ENCODE measurements around the gene MARVELD1. TPM values are rescaled to one million over a fixed set of nuclear protein-coding genes. Genes with fewer than 3 reads are reported as not detected.
"Not testable (repeated sequence)": the region's sequence is repeated elsewhere in the genome, so short reads cannot be mapped to it uniquely, and the experiment has no call there.

MARVELD1 gene
- total RNA-seq, 1 experiment from 2014 or later: 40.1 TPM

DNA sequence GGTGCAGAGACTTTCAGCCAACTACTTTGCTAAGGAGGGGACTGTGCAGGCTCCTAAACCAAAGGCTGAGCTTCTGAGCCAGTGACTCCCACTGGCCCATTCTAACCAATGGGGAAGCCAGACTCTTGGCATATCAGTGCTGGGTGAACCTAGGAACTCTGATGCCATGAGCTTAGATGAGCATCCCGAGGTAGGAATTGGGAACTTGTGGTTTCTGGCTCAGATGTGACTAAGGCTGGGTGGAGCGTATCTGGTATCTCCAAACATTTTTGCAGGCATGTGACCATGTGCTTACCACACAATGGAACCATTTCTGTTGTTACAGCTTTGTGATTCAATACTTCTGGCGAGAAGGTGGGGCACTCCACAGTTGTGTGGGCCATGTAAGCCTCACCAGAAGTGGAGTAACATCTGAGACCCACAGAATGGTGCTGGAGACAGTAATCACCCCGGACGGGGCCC, 23.9 kb upstream of the MARVELD1 start:
- H3K27ac ChIP-seq: peak overlapping the region; percentile 77
- no peak overlapping the region for H3K4me2 ChIP-seq
- H3K27me3 ChIP-seq (ENCODE audit: insufficient read depth, low read depth): no peaks in the 10 kb centered on the region
- H3F3A ChIP-seq (ENCODE audit: insufficient read depth, low read depth): peaks cover 31% of the 10 kb centered on the region
- no peak overlapping the region for H3K4me3 ChIP-seq
- H3K4me1 ChIP-seq (replicated peaks; ENCODE audit: insufficient read depth): peaks cover 39% of the 10 kb centered on the region
- no peaks in the 10 kb centered on the region for H3K9me2 ChIP-seq (ENCODE audit: insufficient read depth)
- TF ChIP-seq EZH2 (IDR thresholded peaks at IDR 0.05; ENCODE audit: low read depth): no peak
- TF ChIP-seq, protein P1, sequence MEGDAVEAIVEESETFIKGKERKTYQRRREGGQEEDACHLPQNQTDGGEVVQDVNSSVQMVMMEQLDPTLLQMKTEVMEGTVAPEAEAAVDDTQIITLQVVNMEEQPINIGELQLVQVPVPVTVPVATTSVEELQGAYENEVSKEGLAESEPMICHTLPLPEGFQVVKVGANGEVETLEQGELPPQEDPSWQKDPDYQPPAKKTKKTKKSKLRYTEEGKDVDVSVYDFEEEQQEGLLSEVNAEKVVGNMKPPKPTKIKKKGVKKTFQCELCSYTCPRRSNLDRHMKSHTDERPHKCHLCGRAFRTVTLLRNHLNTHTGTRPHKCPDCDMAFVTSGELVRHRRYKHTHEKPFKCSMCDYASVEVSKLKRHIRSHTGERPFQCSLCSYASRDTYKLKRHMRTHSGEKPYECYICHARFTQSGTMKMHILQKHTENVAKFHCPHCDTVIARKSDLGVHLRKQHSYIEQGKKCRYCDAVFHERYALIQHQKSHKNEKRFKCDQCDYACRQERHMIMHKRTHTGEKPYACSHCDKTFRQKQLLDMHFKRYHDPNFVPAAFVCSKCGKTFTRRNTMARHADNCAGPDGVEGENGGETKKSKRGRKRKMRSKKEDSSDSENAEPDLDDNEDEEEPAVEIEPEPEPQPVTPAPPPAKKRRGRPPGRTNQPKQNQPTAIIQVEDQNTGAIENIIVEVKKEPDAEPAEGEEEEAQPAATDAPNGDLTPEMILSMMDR (conservative IDR thresholded peaks at IDR 0.05): no peak
- peak; percentile 50 to 84 for DNase-seq
- intact Hi-C loops (cut with micrococcal nuclease; ENCODE audit: unreplicated experiment): loop anchor here (10.0 kb wide), 1 partner anchor 195 kb away; no protein-coding TSS in a partner anchor
- ChIA-PET POLR2A (ENCODE audit: unreplicated experiment) (interaction anchor here (0.5 to 0.6 kb wide), 3 partner anchors 37 to 1992 kb away, joined by 3 to 4 read pairs (median 3); no protein-coding TSS in a partner anchor), CTCF (interaction anchor here (0.6 to 0.7 kb wide), 2 partner anchors 608 to 1557 kb away, joined by 3 read pairs; no protein-coding TSS in a partner anchor)
- H3K36me3 ChIP-seq (ENCODE audit: low read depth): no peaks in the 10 kb centered on the region
- no TSS peak for BruUV-seq (replicated peaks)
- no peaks in the 10 kb centered on the region for H3K9me3 ChIP-seq (ENCODE audit: insufficient read depth, low read depth)
- H3K79me2 ChIP-seq (ENCODE audit: low read depth): peaks cover 21% of the 10 kb centered on the region
- H4K20me1 ChIP-seq (ENCODE audit: insufficient read depth): no peaks in the 10 kb centered on the region
- no peak overlapping the region for H2AFZ ChIP-seq

DNA sequence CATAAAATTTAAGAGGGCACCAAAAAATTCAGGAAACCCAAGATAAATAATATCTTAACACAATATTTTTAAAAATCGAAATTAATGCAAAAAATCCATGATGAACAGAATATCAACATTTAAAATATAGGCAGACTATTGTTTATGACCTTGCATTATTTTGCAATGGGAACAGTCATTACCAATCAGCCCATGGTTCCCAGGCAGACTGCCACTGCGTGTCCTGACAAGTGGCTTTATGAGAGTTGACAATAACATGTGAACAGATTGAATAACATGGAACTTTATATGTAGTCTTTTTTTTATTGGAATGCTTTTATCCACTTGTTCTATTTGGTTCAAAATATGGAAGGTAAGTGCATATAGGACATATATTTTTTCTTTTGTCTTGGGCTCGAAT, 23.4 kb upstream of the MARVELD1 start:
- intact Hi-C loops (cut with micrococcal nuclease; ENCODE audit: unreplicated experiment): no loop called here
- no TSS peak for BruUV-seq (replicated peaks)
- Histone ChIP-seq H3K36me3 (ENCODE audit: low read depth) (no peaks in the 10 kb centered on the region), H3K4me3 (no peak overlapping the region), H4K20me1 (ENCODE audit: insufficient read depth) (no peaks in the 10 kb centered on the region), H3K27ac (peak overlapping the region; percentile 77), H3K9me2 (ENCODE audit: insufficient read depth) (no peaks in the 10 kb centered on the region), H3F3A (ENCODE audit: insufficient read depth, low read depth) (peaks cover 25% of the 10 kb centered on the region), H2AFZ (no peak overlapping the region), H3K79me2 (ENCODE audit: low read depth) (peaks cover 16% of the 10 kb centered on the region), H3K9me3 (ENCODE audit: insufficient read depth, low read depth) (no peaks in the 10 kb centered on the region), H3K27me3 (ENCODE audit: insufficient read depth, low read depth) (no peaks in the 10 kb centered on the region), H3K4me2 (no peak overlapping the region), H3K4me1 (replicated peaks; ENCODE audit: insufficient read depth) (peaks cover 34% of the 10 kb centered on the region)
- no peak for DNase-seq
- no peak for TF ChIP-seq EZH2 (IDR thresholded peaks at IDR 0.05; ENCODE audit: low read depth)
- TF ChIP-seq, protein P1 (conservative IDR thresholded peaks at IDR 0.05): no peak
- ChIA-PET CTCF (no interaction called here), POLR2A (ENCODE audit: unreplicated experiment) (interaction anchor here (0.5 kb wide), 1 partner anchor 37 kb away, joined by 3 read pairs; no protein-coding TSS in a partner anchor)

DNA sequence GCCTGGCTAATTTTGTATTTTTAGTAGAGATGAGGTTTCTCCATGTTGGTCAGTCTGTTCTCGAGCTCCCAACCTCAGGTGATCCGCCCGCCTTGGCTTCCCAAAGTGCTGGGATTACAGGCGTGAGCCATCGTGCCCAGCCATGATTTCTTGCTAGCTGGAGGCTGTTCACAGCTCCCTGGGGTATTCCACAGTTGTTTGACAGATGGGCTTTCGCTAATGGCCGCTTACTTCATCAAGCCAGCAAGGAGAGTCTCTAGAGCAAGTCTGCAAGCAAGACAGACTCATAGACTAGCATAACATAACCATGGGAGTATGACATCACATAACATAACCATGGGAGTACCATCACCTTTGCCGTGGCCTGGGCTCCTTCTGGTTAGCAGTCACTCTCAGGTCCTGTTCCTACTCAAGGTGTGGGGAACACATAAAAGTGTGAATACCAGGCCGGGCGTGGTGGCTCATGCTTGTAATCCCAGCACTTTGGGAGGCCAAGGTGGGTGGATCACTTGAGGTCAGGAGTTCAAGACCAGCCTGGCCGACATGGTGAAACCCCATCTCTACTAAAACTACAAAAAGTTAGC, 15.4 kb upstream of the MARVELD1 start:
- H3K4me3 ChIP-seq; H2AFZ ChIP-seq; CTCF ChIA-PET; H3K4me2 ChIP-seq; H3K27ac ChIP-seq; H4K20me1 ChIP-seq (ENCODE audit: insufficient read depth); intact Hi-C loops (cut with micrococcal nuclease; ENCODE audit: unreplicated experiment); H3K79me2 ChIP-seq (ENCODE audit: low read depth); H3K9me2 ChIP-seq (ENCODE audit: insufficient read depth); H3K27me3 ChIP-seq (ENCODE audit: insufficient read depth, low read depth); H3F3A ChIP-seq (ENCODE audit: insufficient read depth, low read depth); H3K9me3 ChIP-seq (ENCODE audit: insufficient read depth, low read depth); DNase-seq; H3K36me3 ChIP-seq (ENCODE audit: low read depth); H3K4me1 ChIP-seq (replicated peaks; ENCODE audit: insufficient read depth); POLR2A ChIA-PET (ENCODE audit: unreplicated experiment); BruUV-seq (replicated peaks): not testable (repeated sequence)

Measured in PC-9 (cell line).